NCI-H345 treated with DMSO at 0.1 percent for 48 hours (cell line): Measurements from ENCODE around the gene CCDC142.

Experiments
- DNase-seq: peaks from one replicate; lab custom pipeline; 2025; ENCODE audit not compliant: unreplicated experiment; lab: John Stamatoyannopoulos, UW

Gene CCDC142

DNA sequence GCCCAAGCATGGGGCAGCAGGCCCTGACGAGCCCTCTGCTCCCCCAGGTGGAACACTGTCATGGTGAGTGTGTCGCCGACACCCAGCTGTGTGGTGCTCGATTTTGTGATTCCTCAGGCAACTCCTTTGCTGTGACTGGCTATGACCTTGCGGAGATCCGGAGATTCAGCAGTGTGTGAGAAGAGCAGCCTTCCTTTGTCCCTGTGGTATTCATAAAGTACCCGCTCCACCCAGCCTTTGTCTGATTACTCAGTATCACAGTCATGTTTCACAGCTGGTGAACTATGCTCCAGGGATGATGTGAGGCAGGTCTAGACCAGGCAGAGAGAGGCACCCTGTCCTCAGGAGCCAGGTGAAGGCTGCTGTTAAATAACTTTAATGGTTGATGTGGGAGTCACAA is 57.3 kb downstream of the CCDC142 start:
- DNase-seq = no peak

- DNase-seq = no peak
Measured at GRCh38 chr2:74424995-74425406, 57.8 kb downstream of the CCDC142 start.

- no peak for DNase-seq
Measured at GRCh38 chr2:74424139-74424992, 58.4 kb downstream of the CCDC142 start.
